ENCODE results near the gene ERN1.

GRCh38 chr17:64158406-64158805, 28.5 kb upstream of the ERN1 start:
- TF ChIP-seq CTCF (conservative IDR thresholded peaks at IDR 0.05; ENCODE audit: low read depth, low read length) (no peak), EZH2phosphoT487 (IDR thresholded peaks at IDR 0.05; ENCODE audit: borderline replicate concordance, low read length) (no peak), EZH2 (IDR thresholded peaks at IDR 0.05; ENCODE audit: low read length, unreplicated experiment) (no peak)

Measured in PC-3 (cell line).